IgD-negative memory B cell (primary cell): ENCODE measurements around the gene OR2V2. TPM values are rescaled to one million over a fixed set of nuclear protein-coding genes. Genes with fewer than 3 reads are reported as not detected.

ENCODE experiments used
- H3K27ac Mint-ChIP-seq, 3 donors: one replicate each; pipeline ENCODE4 v1.8.0; 2020 to 2022; ENCODE audit warnings: mild to moderate bottlenecking in 3 of 3, mixed read lengths in 3 of 3, moderate library complexity in 1 of 3
- H3K27me3 Mint-ChIP-seq: one replicate; pipeline ENCODE4 v1.8.0; 2021; ENCODE audit warnings: mixed read lengths
- H3K36me3 Mint-ChIP-seq: one replicate; pipeline ENCODE4 v1.8.0; 2020; ENCODE audit warnings: mild to moderate bottlenecking, mixed read lengths
- H3K4me1 Mint-ChIP-seq, 3 donors: one replicate each; pipeline ENCODE4 v1.8.0; 2020 to 2022; ENCODE audit warnings: mixed read lengths in 3 of 3, mild to moderate bottlenecking in 1 of 3
- H3K4me3 Mint-ChIP-seq, 4 donors: one replicate each; pipeline ENCODE4 v1.8.0; 2020 to 2022; ENCODE audit warnings: mild to moderate bottlenecking in 4 of 4, mixed read lengths in 4 of 4, moderate library complexity in 3 of 4
- H3K9me3 Mint-ChIP-seq, 3 donors: one replicate each; pipeline ENCODE4 v1.8.0; 2020 to 2021; ENCODE audit warnings: mixed read lengths in 3 of 3, mild to moderate bottlenecking in 1 of 3
- polyA plus RNA-seq: library from polyadenylated mRNA; unstranded; fragments of 300-500 nt; fragmentation: Illumina TruSeq; gene quantifications from one replicate; pipeline ENCODE4 v1.2.3, GENCODE V29; 2021

Gene OR2V2
- polyA plus RNA-seq, 1 donor from 2014 or later = not detected

- Mint-ChIP-seq H3K4me3 (peak within 1 kb of the TSS; percentile 84 to 99 (median 96)), H3K4me1 (peaks cover 22 to 35% (median 25%) of the 10 kb centered on the region in 3 donors), H3K9me3 (peaks cover 0 to 6% (median 5%) of the 10 kb centered on the region in 3 donors), H3K27ac (peak within 1 kb of the TSS; percentile 99 to 100 (median 99)), H3K36me3 (no peaks in the 10 kb centered on the region), H3K27me3 (peaks cover 11% of the 10 kb centered on the region)
Observed at GRCh38 chr5:181204826-181205760, 57.7 kb downstream of the OR2V2 start, which contains the start of gene TRIM7. TRIM7 (minus strand) TSS chr5:181205196; CDS start chr5:181205110, 86 bp downstream.

DNA sequence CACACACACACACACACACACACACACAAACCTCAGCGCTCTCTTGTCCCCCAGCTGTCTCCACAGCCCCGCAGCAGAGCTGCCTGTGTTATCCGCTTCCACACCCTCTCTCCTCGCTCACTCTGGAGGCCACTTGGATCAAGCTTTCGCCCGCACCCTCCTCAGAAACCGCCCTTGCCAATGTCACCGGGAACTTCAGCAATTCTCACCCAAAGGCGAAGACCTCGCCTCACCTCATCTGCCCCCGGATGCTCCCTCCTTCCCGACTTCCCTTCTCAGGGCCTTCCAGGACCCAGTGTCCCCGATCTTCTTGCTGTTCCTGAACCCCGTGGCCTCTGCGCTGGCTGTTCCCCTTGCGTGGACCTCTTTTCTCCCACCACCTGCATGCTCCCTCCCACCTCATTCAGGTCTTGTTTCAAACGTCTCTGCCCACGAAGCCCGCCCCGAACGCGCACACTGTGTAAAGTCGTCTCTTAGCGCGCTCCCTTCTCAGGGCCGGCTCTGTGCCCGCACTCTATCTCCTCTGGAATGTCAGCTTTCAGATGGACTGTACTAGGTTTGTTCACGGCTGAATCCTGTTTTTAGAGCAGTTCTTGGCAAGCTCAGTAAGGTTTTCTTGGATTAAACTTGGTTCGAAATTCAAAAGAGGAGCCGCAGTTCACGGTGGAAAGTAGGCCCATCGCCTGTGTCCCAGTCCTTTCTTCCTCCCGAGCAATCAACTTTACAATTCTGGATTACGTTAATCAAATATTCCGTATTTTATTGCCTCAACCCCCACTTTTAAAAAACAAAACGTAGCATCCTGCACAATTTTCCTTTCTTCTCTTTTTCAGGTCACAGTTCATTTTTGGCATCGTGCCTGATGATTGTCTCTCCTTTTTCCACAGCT is 58.6 kb downstream of the OR2V2 start:
- peaks cover 0 to 6% (median 5%) of the 10 kb centered on the region in 3 donors for H3K9me3 Mint-ChIP-seq
- H3K27ac Mint-ChIP-seq = peak overlapping the region; percentile 99 to 100 (median 99)
- H3K36me3 Mint-ChIP-seq = no peaks in the 10 kb centered on the region
- H3K4me1 Mint-ChIP-seq = peaks cover 18 to 32% (median 21%) of the 10 kb centered on the region in 3 donors
- H3K4me3 Mint-ChIP-seq = peak overlapping the region; percentile 84 to 99 (median 96)
- peaks cover 11% of the 10 kb centered on the region for H3K27me3 Mint-ChIP-seq

DNA sequence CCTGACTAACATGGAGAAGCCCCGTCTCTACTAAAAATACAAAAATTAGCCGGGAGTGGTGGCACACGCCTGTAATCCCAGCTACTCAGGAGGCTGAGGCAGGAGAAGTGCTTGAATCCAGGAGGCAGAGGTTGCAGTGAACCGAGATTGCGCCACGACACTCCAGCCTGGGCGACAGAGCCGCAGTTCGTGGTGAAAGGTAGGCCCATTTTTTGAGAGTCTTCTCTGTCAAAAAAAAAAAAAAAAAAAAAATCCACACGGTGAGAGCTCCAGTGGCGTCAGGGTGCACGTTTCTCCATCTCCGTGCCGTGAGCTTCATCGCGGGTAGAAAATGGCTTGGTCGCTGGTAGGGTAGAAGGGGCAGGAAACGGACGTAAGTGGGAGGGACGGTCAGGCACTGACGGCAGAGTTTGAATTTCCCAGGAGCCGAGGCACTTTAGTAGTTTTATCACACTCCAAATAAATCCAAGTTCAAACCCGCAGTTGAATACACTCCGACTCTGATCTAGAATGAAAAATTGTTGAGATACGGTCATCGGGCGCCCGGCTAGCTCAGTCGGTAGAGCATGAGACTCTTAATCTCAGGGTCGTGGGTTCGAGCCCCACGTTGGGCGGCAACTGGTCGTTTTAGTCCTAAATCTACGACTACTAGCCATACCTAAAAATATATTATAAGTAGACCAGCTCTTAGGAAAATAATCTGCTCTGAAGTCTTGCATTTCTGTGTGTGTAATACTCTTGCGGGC is 60.0 kb downstream of the OR2V2 start:
- Mint-ChIP-seq H3K36me3 (no peaks in the 10 kb centered on the region), H3K9me3 (peaks cover 0 to 6% (median 5%) of the 10 kb centered on the region in 3 donors), H3K27me3 (peaks cover 11% of the 10 kb centered on the region), H3K4me3 (peak overlapping the region; percentile 84 to 99 (median 96)), H3K27ac (peak overlapping the region; percentile 99 to 100 (median 99)), H3K4me1 (peaks cover 18 to 33% (median 21%) of the 10 kb centered on the region in 3 donors)

DNA sequence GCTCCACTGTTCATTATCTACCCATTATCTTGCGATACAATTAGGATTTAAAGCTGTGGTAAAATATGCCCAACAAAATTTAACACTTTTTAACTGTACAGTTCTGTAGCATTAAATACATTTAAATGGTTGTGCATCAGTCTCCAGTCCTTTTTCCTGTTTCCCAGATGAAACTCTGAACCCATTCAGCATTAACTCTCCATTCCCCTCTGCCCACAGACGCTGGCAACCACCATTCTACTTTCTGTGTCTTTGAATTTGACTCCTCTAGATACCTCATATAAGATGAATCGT is 60.5 kb downstream of the OR2V2 start:
- Mint-ChIP-seq H3K4me1 (peaks cover 18 to 34% (median 21%) of the 10 kb centered on the region in 3 donors), H3K9me3 (peaks cover 0 to 6% (median 5%) of the 10 kb centered on the region in 3 donors)

More for the DNA sequence above, 60.5 kb downstream of the OR2V2 start:
- Mint-ChIP-seq H3K27me3 (peaks cover 11% of the 10 kb centered on the region), H3K4me3 (peak overlapping the region; percentile 84 to 99 (median 96)), H3K36me3 (no peaks in the 10 kb centered on the region), H3K27ac (peak overlapping the region; percentile 99 to 100 (median 99))

Other genes starting within 250 kb of the OR2V2 start
- gene BTNL8, start 248.4 kb upstream of the OR2V2 start, polyA plus RNA-seq = not detected
- gene BTNL3, start 158.7 kb upstream of the OR2V2 start, polyA plus RNA-seq = not detected
- gene BTNL9, start 107.3 kb upstream of the OR2V2 start, polyA plus RNA-seq = 5.1 TPM
- not detected for gene OR2V1, start 16.4 kb upstream of the OR2V2 start, polyA plus RNA-seq
- gene TRIM7, start 57.6 kb downstream of the OR2V2 start, polyA plus RNA-seq = 0.71 TPM
- 1.3 TPM for gene TRIM41, start 75.7 kb downstream of the OR2V2 start, polyA plus RNA-seq
- 2,243 TPM for gene RACK1, start 96.3 kb downstream of the OR2V2 start, polyA plus RNA-seq
- 31.6 TPM for gene TRIM52, start 113.6 kb downstream of the OR2V2 start, polyA plus RNA-seq
- not detected for gene OR4F3, start 219.7 kb downstream of the OR2V2 start, polyA plus RNA-seq